Mucosa of stomach (tissue), 1 donor: ENCODE measurements around the gene LSM7.

Source experiments
- H3K27me3 ChIP-seq: one replicate; pipeline ENCODE4 v1.7.0; 2013; ENCODE audit warnings: mild to moderate bottlenecking, low read length; ENCODE audit not compliant: control insufficient read depth, insufficient read depth
- H3K36me3 ChIP-seq: one replicate; pipeline ENCODE4 v1.7.0; 2013; ENCODE audit warnings: low read length; ENCODE audit not compliant: control insufficient read depth, insufficient read depth
- H3K4me1 ChIP-seq: one replicate; pipeline ENCODE4 v1.7.0; 2013; ENCODE audit warnings: mild to moderate bottlenecking, low read length; ENCODE audit not compliant: control insufficient read depth, insufficient read depth
- H3K4me3 ChIP-seq: one replicate; pipeline ENCODE4 v1.7.0; 2013; ENCODE audit warnings: low read length
- H3K9ac ChIP-seq: one replicate; pipeline ENCODE4 v1.7.0; 2013; ENCODE audit warnings: mild to moderate bottlenecking, low read length, moderate library complexity
- H3K9me3 ChIP-seq: one replicate; pipeline ENCODE4 v1.7.0; 2013; ENCODE audit warnings: mild to moderate bottlenecking, low read length, moderate library complexity; ENCODE audit not compliant: control insufficient read depth
- donor health status: Pancreatic carcinoma.

LSM7 gene

GRCh38 chr19:2340496-2341243 lies 12.3 kb upstream of the LSM7 start:
- Histone ChIP-seq H3K9ac (no peak overlapping the region), H3K9me3 (no peaks in the 10 kb centered on the region), H3K4me1 (peaks cover 15% of the 10 kb centered on the region), H3K27me3 (no peaks in the 10 kb centered on the region), H3K36me3 (no peaks in the 10 kb centered on the region), H3K4me3 (no peak overlapping the region)

- Histone ChIP-seq H3K9me3 (no peaks in the 10 kb centered on the region), H3K36me3 (no peaks in the 10 kb centered on the region), H3K27me3 (no peaks in the 10 kb centered on the region), H3K4me3 (no peak overlapping the region), H3K4me1 (peaks cover 10% of the 10 kb centered on the region), H3K9ac (no peak overlapping the region)
These were observed 11.4 kb upstream of the LSM7 start for GRCh38 chr19:2339644-2340310.

GRCh38 chr19:2338751-2339643 lies 10.6 kb upstream of the LSM7 start:
- Histone ChIP-seq H3K4me1 (peaks cover 18% of the 10 kb centered on the region), H3K9ac (no peak overlapping the region), H3K9me3 (no peaks in the 10 kb centered on the region), H3K27me3 (no peaks in the 10 kb centered on the region), H3K36me3 (no peaks in the 10 kb centered on the region), H3K4me3 (no peak overlapping the region)

GRCh38 chr19:2338055-2338615 lies 9.7 kb upstream of the LSM7 start:
- no peaks in the 10 kb centered on the region for H3K36me3 ChIP-seq
- no peaks in the 10 kb centered on the region for H3K27me3 ChIP-seq
- H3K4me1 ChIP-seq = peaks cover 26% of the 10 kb centered on the region
- no peak overlapping the region for H3K9ac ChIP-seq
- no peaks in the 10 kb centered on the region for H3K9me3 ChIP-seq
- no peak overlapping the region for H3K4me3 ChIP-seq

GRCh38 chr19:2337329-2337707 lies 8.9 kb upstream of the LSM7 start:
- Histone ChIP-seq H3K27me3 (no peaks in the 10 kb centered on the region), H3K9ac (no peak overlapping the region), H3K4me3 (no peak overlapping the region), H3K4me1 (peaks cover 34% of the 10 kb centered on the region), H3K9me3 (no peaks in the 10 kb centered on the region), H3K36me3 (no peaks in the 10 kb centered on the region)

- Histone ChIP-seq H3K4me3 (no peak overlapping the region), H3K4me1 (peaks cover 40% of the 10 kb centered on the region)
These were observed 8.3 kb upstream of the LSM7 start for GRCh38 chr19:2336528-2337328.

GRCh38 chr19:2335848-2336247 lies 7.5 kb upstream of the LSM7 start:
- no peaks in the 10 kb centered on the region for H3K9me3 ChIP-seq
- no peak overlapping the region for H3K9ac ChIP-seq
- H3K4me1 ChIP-seq = peaks cover 48% of the 10 kb centered on the region
- H3K4me3 ChIP-seq = no peak overlapping the region
- H3K36me3 ChIP-seq = no peaks in the 10 kb centered on the region
- no peaks in the 10 kb centered on the region for H3K27me3 ChIP-seq

More at GRCh38 chr19:2336528-2337328, 8.3 kb upstream of the LSM7 start:
- Histone ChIP-seq H3K9ac (no peak overlapping the region), H3K36me3 (no peaks in the 10 kb centered on the region), H3K27me3 (no peaks in the 10 kb centered on the region), H3K9me3 (no peaks in the 10 kb centered on the region)

- no peaks in the 10 kb centered on the region for H3K36me3 ChIP-seq
- H3K9ac ChIP-seq = no peak overlapping the region
- peaks cover 55% of the 10 kb centered on the region for H3K4me1 ChIP-seq
- H3K9me3 ChIP-seq = no peaks in the 10 kb centered on the region
- no peak overlapping the region for H3K4me3 ChIP-seq
- H3K27me3 ChIP-seq = no peaks in the 10 kb centered on the region
These were observed 6.8 kb upstream of the LSM7 start for GRCh38 chr19:2334986-2335846.

GRCh38 chr19:2334426-2334825 lies 6.0 kb upstream of the LSM7 start:
- Histone ChIP-seq H3K9ac (peak overlapping the region; percentile 65), H3K36me3 (no peaks in the 10 kb centered on the region), H3K27me3 (no peaks in the 10 kb centered on the region), H3K4me1 (peaks cover 54% of the 10 kb centered on the region), H3K4me3 (no peak overlapping the region), H3K9me3 (no peaks in the 10 kb centered on the region)

GRCh38 chr19:2333807-2334211 lies 5.4 kb upstream of the LSM7 start:
- no peaks in the 10 kb centered on the region for H3K36me3 ChIP-seq
- no peak overlapping the region for H3K4me3 ChIP-seq
- H3K9ac ChIP-seq = peak overlapping the region; percentile 65
- H3K27me3 ChIP-seq = no peaks in the 10 kb centered on the region
- peaks cover 48% of the 10 kb centered on the region for H3K4me1 ChIP-seq
- no peaks in the 10 kb centered on the region for H3K9me3 ChIP-seq
